HG03520 (cell line): ENCODE measurements around the gene ARMC8.

Experiments
- ATAC-seq: cut with Tn5 transposase; IDR thresholded peaks from one replicate; pipeline ENCODE4 v1.9.1; 2021; ENCODE audit warnings: mild to moderate bottlenecking, moderate library complexity; ENCODE audit not compliant: unreplicated experiment

Gene ARMC8

GRCh38 chr3:138241676-138242075 is 54.6 kb downstream of the ARMC8 start:
- ATAC-seq = no peak

GRCh38 chr3:138242466-138242865 is 55.4 kb downstream of the ARMC8 start:
- no peak for ATAC-seq

- ATAC-seq = no peak
These were observed 57.9 kb downstream of the ARMC8 start for GRCh38 chr3:138245026-138245425.

GRCh38 chr3:138249636-138250035 is 62.5 kb downstream of the ARMC8 start:
- ATAC-seq = no peak

- no peak for ATAC-seq
These were observed 66.5 kb downstream of the ARMC8 start for GRCh38 chr3:138253609-138254008.

GRCh38 chr3:138254216-138254615 is 67.1 kb downstream of the ARMC8 start:
- ATAC-seq = no peak

GRCh38 chr3:138256022-138256421 is 68.9 kb downstream of the ARMC8 start:
- ATAC-seq = no peak

- no peak for ATAC-seq
These were observed 70.9 kb downstream of the ARMC8 start for GRCh38 chr3:138257986-138258385.

GRCh38 chr3:138259126-138259525 is 72.0 kb downstream of the ARMC8 start:
- no peak for ATAC-seq

GRCh38 chr3:138260611-138261010 is 73.5 kb downstream of the ARMC8 start:
- no peak for ATAC-seq

GRCh38 chr3:138263104-138263503 is 76.0 kb downstream of the ARMC8 start:
- ATAC-seq = no peak

GRCh38 chr3:138265745-138266144 is 78.6 kb downstream of the ARMC8 start:
- ATAC-seq = no peak

- ATAC-seq = no peak
These were observed 80.0 kb downstream of the ARMC8 start for GRCh38 chr3:138267083-138267482.

GRCh38 chr3:138270245-138270644 is 83.1 kb downstream of the ARMC8 start:
- ATAC-seq = no peak

GRCh38 chr3:138271189-138271794 is 84.2 kb downstream of the ARMC8 start:
- ATAC-seq = no peak

GRCh38 chr3:138281561-138281960 is 94.5 kb downstream of the ARMC8 start:
- ATAC-seq = no peak

- no peak for ATAC-seq
These were observed 95.7 kb downstream of the ARMC8 start for GRCh38 chr3:138282836-138283235.

- no peak for ATAC-seq
These were observed 97.0 kb downstream of the ARMC8 start for GRCh38 chr3:138284079-138284478.

- ATAC-seq = no peak
These were observed 97.9 kb downstream of the ARMC8 start for GRCh38 chr3:138284957-138285477.

GRCh38 chr3:138289260-138289659 is 102.2 kb downstream of the ARMC8 start:
- no peak for ATAC-seq

- ATAC-seq = no peak
These were observed 102.6 kb downstream of the ARMC8 start for GRCh38 chr3:138289701-138290100.

- no peak for ATAC-seq
These were observed 109.5 kb downstream of the ARMC8 start for GRCh38 chr3:138296639-138297038.

- ATAC-seq = no peak
These were observed 110.0 kb downstream of the ARMC8 start for GRCh38 chr3:138297059-138297607.
